GM19099 (cell line): ENCODE measurements around the gene DIDO1.

ENCODE experiments used
- POLR2A ChIP-seq: IDR thresholded peaks from 3 replicates; pipeline ENCODE4 v1.6.1; 2011; ENCODE audit warnings: low read depth; ENCODE audit not compliant: insufficient read length; ENCODE audit errors: extremely low read depth

DIDO1 gene

DNA sequence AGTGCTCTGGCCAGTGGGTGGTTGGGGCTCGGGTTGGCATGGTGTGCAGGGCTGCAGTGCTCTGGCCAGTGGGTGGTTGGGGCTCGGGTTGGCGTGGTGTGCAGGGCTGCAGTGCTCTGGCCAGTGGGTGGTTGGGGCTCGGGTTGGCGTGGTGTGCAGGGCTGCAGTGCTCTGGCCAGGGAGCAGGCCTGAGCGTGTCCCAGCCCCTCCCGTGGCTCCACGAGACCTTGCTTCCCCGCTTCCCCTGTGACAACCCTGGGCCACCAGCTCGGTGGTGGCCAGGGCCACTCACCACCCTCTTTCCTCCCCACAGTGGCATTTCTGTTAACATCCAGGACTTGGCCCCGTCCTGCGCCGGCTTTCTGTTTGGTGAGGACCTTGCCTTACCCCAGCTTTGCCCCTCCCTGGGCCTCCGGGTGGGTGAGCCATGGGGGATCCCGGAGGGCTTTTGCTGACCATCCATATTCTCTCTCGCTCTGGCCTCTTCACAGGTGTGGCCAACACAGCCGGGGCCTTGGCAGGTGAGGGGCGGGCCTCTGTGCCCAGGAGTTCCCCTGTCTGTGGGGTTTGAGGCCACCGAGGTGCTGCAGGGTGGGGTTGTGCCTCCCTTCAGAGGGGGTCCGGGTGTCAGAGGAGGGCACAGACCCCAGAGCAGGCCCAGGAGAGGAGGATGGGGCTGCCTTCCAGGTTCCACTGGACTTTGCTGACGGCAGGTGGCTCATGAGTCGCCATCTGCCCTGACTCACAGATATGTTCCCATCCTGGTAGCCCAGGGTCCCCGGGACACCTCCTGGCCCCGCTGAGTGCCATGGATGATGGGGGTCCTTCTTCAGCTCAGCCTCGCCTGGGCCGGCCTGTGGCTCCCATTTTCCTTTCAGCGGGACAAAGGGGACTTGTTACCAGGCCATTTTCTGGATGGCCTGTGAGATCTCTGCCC is 40.2 kb upstream of the DIDO1 start:
- no peak for TF ChIP-seq POLR2A

DNA sequence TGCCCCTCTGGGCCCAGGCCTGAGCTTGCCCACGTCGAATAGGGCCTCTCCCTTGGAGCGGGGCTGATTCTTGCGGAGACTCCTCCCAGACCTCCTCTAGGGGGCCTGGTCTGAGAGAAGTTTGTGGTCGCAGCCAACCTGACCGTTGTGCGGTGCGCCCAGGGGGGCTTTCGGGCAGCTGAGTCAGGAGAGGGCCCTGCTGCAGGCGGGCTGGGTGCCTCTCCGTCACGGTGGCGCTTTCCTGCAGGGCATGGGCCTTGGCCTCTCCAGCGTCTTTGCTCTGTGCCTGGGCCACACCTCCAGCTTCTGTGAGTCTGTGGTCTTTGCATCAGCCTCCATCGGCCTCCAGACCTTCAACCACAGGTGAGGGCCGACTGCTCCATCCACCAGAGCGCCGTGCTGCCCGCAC is 39.1 kb upstream of the DIDO1 start:
- no peak for TF ChIP-seq POLR2A

DNA sequence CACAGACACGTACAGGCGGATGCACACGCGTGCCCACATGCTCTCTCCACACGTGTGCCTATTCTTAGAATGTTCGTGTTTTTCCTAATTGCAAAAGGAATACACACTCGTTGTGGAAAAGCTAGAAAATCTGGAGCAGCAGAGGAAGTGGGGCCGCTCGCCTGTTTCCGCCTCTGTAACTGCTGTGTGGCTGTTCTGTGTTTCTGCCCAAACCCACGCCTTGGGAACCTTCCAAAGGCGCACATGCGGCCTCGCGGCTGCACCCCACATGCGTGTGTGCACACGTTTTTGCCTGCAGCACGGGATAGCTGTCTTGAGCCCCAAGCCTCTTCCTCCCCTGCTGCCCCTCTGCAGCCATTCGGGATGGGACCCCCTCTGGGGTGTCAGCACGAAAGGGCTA is 38.4 kb upstream of the DIDO1 start:
- TF ChIP-seq POLR2A: no peak

DNA sequence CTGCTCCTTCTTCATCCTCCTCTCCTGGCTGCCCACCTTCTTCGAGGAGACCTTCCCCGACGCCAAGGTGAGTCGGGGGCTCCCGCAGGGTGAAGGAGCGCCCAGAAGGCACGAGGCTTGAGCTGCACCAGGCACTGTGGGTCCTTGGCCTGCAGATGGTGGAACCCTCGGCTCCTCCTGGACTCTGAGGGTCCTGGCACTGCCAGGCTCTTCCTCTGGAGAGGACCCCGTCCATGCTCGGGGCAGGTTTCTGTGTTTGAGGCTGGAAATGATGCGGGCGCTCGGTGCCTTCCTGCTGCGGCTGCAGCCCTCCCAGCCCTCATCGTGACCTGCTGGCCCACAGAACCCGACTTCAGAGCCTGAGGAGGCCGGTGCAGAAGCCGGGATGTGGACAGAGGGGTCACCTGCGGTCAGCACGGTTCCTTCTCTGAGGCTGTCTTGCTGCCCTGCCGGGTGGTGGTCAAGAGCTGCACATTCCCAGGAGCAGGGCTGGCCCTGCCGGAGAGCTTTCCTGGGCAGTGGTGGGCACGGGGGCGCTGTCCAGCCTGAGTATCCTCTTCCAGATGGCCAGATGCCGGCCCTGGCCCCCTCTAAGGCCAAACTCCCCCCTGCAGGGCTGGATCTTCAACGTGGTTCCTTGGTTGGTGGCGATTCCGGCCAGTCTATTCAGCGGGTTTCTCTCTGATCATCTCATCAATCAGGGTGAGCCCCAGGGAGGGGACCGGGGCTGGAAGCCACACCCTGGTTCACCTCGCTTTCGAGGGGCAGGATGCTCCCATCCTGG is 37.5 kb upstream of the DIDO1 start:
- TF ChIP-seq POLR2A: no peak

DNA sequence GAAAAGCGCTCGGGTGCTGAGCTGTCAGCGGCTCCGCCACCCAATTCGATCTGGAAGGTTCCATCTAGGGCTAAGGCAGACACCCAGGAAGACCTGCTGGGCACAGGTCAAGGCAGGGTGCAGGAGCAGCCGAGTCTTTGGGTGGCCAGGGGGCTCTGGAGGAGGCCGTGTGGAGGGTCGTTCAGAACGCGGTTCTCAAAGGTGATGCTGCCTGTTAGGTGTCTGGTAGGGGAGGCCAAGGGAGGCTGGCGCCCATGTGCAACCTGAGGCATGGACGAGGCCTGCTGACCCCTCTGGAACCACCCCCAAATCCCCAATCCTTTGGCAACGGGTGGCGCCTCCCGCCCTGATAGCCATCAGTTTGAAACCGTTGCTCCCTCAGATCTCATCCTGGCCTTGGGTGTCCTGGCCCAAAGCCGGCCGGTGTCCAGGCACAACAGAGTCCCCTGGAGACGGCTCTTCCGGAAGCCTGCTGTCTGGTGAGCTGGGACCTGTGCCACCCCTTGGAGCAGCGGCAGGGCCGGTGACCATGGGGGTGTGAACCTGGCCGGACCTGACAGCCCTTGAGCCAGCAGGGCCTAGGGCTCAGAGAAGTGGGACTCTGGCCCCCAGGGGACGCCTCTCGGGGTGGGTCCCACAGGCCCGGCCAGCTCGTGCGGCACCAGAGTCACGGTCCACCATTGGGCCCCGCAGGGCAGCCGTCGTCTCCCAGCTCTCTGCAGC is 36.7 kb upstream of the DIDO1 start:
- TF ChIP-seq POLR2A: no peak

DNA sequence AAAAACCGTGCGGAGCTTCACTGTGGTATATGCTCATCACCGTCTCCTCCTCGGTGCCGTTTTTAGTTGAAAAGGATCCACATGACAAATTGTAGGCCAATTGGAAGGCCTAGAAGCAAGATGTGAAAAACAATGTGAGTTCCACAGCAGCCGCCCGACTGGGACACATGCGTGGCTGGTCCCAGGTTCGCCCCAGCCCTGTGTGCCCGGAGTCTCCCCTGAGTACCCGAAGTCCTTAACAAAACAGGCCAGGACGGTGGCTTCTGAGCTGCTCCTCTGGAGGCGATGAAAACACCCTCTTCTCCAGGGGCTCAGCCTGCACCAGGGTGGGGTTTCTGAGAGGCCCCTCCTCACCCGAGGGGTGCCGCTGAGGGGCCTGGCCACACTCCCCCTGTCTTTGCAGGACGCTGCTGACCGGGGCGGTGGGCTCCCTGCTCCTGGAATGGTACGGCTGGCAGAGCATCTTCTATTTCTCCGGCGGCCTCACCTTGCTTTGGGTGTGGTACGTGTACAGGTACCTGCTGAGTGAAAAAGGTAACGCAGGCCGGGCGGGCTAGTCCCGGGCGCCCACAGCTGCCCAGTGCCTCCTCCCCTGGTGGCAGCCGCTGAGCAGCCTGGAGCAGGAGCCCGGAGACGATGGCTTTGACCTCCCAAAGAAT is 36.0 kb upstream of the DIDO1 start:
- TF ChIP-seq POLR2A: no peak

DNA sequence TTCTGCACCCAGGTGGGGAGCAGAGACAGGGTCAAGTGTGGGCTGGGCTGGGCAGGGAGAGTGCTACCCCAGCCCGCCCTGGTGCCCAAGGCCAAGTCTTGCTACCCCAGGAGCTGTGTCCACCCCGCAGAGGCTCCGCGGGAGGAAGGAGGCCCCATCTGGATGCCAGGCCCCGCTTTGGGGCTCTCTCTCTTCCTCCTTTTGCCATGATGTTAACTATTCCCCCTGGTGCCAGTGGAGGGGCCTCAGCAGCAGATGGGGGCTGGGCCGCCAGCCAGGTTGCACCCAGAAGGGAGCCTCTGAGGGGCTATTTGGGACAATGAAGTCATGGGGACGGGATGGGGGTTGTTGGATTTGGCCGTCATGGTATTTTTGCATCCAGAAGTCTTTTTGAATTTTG is 35.5 kb upstream of the DIDO1 start:
- TF ChIP-seq POLR2A: no peak

DNA sequence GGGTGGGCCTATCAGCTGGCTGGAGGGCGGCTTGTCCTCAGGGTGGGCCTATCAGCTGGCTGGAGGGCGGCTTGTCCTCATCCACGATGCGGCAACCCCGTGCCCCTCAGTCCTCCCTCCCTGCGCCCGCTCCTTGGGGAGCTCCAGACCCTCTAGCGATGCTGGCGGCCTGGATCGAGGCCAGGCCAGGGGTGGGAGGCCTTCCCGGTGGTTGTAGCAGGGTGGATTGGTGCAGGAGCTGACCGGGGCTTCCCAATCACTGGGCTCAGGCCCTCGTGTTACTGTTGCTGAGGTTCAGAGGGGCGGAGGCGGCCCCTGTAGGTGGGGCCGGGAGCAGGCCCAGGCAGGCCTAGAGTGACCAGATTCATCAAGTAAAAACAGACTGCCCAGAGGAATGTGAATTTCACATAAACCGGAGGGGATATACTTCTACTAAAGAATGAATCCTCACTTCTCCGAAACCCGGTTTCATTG is 35.0 kb upstream of the DIDO1 start:
- no peak for TF ChIP-seq POLR2A

DNA sequence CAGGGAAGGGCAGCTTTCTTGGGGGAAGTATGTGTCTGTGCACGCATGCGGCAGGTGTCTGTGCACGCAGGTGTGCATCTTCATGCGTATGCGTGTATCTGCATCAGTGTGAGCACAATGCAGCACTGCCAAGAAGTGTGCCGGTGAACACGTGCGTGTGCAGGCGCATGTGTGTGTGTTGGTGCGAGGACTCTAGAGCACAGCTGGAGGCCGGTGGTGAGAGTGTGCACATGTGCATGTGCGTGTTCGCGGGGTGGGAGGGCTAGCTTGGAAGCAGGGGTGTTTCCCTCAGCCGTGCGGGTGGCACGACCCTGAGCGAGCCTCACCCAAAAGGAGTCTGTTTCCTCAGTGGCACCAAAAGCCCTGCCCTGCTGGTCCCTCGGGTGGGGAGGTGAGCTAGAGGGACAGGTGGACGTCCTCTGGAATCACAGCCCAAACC is 33.7 kb upstream of the DIDO1 start:
- TF ChIP-seq POLR2A: no peak

DNA sequence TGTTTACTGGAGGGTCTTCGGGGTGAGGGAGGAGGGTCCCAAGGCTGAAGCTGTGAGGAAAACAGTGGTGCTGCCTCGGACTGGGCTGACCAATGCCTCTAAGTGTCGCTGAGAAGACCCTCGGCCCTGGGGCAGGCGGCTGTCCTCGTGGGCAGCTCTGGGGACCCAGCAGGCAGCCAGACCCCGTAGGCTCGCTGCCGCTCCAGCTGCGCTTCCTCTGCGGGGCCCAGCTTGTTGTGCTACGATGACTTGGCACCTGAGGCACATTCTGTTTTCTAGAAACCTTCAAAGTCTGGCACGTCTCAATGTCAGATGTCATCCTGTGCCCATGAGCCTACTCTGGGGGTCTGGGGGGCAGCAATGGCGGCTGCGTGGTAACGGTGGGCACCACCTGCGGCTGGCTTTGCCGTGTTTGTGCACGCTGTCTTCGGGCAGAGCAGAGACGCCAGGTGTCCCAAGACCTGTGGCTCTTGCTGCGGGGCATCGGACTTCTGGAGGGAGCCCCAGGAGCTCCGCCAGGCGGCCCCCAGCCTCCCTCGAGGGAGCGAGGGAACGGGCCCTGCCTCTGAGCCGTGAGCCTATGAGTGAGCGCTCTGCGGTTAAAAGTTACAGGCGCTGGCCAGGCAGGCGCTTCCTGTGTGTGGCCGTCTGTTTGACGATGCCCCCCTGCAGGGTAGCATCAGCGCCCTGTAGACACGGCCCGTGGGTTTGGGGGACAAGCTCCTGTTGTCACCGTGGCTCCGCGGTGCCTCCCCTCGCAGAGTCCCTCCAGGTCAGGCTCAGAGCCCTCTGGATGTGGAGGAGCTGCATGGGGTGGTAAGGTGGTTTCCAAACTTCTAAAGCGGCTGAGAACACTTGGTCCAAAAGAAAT is 33.0 kb upstream of the DIDO1 start:
- no peak for TF ChIP-seq POLR2A

DNA sequence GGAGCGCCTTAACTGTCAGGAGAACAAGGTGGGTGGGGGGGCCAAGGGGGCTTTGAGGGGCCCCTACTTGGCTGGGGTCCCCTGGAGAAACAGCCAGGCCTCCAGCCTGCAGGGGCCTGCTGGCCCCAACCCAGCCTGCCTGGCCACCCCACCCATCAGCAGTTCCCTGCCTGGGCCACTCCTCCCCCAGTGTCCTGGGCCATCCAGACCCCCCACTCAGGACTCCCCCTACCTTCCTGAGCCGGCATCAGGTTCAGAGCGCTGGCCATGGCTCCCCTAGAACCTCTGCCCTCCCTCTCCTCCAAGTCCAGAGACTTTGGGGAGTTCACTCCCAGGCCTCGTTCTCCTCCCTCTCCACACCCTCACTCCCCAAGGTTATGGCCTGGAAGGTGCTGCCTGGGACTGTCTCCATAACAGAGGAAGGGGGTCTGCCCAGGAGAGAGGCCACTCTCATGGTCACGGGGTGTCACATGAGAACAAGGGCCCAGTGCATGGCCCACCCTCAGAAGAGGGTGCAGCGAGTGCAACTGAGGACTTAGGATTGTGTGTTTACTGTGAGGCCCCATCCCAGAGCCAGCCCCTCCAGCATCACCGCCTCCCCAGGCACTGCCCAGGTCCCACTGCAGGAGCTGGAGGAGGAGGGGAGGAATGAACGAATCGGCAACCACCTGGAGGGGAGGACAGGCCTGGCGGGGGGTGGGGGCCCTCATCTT is 32.2 kb upstream of the DIDO1 start:
- no peak for TF ChIP-seq POLR2A

DNA sequence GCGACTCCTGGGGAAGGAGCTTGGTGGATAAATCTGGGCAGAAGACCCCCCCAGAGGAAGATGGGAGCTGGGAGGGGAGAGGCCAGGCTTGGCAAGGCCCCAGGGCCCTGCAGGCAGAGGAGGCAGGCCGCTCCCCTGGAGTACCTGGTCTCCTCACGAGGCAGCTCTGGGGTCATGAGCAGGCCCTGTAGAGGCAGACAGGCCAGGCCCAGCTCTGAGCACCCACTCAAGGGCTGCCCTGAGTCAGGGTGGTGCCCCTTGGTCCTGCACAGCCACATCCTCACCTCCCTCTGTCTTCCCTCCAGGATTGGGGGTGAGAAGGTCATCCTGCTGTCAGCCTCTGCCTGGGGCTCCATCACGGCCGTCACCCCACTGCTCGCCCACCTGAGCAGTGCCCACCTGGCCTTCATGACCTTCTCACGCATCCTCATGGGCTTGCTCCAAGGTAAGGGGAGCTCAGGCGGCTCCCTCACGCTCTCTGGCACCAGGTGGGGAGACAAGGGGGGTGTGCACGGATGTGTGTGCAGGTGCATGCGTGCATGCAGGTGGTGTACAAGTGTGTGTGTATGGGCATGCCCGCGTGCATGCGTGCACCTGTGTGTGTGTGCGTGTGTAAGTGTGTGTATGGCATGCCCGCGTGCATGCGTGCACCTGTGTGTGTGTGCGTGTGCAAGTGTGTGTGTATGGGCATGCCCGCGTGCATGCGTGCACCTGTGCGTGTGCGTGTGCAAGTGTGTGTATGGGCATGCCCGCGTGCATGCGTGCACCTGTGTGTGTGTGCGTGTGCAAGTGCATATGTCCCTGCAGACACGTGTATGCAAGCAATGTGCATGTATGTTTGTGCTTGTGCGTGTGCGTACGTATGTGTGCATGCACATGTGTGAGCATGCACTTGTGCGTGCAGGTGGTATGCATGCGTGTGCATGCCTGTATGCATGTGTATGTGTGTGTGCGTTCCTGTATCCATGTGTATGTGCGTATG is 31.1 kb upstream of the DIDO1 start:
- TF ChIP-seq POLR2A: no peak
